Activated T-cell treated with anti-CD3 and anti-CD28 coated beads, Interleukin-2, amount 50 U/mL, for 72 hours (primary cell): ENCODE data around the gene SCARF2. TPM values are rescaled to one million over a fixed set of nuclear protein-coding genes. Genes with fewer than 3 reads are reported as not detected.
"Not testable (repeated sequence)": the region's sequence is repeated elsewhere in the genome, so short reads cannot be mapped to it uniquely, and the experiment has no call there.

ENCODE experiments used
- ATAC-seq, 2 donors: fragments of 150-1000 bp; cut with Tn5 transposase; replicated peaks in 1 of 2; 2 replicates each; pipeline ENCODE4 v1.10.0; 2021; ENCODE audit warnings: moderate library complexity in 2 of 2, mild to moderate bottlenecking in 1 of 2
- DNase-seq, 2 donors: peaks; one replicate each; pipeline ENCODE4 v3.0.0; 2021 to 2022; ENCODE audit warnings: mixed read lengths in 1 of 2
- H3K27ac Mint-ChIP-seq: one replicate; pipeline ENCODE4 v1.8.0; 2022; ENCODE audit warnings: mild to moderate bottlenecking, moderate library complexity, mixed read lengths
- H3K27me3 Mint-ChIP-seq: one replicate; pipeline ENCODE4 v1.8.0; 2022; ENCODE audit warnings: low read depth, mixed read lengths
- H3K36me3 Mint-ChIP-seq, 2 donors: one replicate each; pipeline ENCODE4 v1.8.0; 2022; ENCODE audit warnings: mixed read lengths in 2 of 2, mild to moderate bottlenecking in 1 of 2; ENCODE audit not compliant: insufficient read depth in 2 of 2
- H3K4me1 Mint-ChIP-seq: one replicate; pipeline ENCODE4 v1.8.0; 2022; ENCODE audit warnings: low read depth, mixed read lengths
- H3K4me3 Mint-ChIP-seq, 2 donors: one replicate each; pipeline ENCODE4 v1.8.0; 2022; ENCODE audit warnings: mild to moderate bottlenecking in 2 of 2, mixed read lengths in 2 of 2, moderate library complexity in 2 of 2
- H3K9me3 Mint-ChIP-seq, 2 donors: one replicate each; pipeline ENCODE4 v1.8.0; 2022; ENCODE audit warnings: mixed read lengths in 2 of 2
- total RNA-seq, 2 donors: library from RNA; stranded (reverse); gene quantifications; one replicate each; pipeline ENCODE4 v1.2.3, GENCODE V29; 2022

SCARF2 gene
- total RNA-seq, 2 donors from 2014 or later = 1.0 to 1.4 TPM

GRCh38 chr22:20391222-20391621, 46.4 kb downstream of the SCARF2 start:
- DNase-seq (no peak), ATAC-seq (no peak)
- no peak overlapping the region for H3K4me3 Mint-ChIP-seq
- no peaks in the 10 kb centered on the region for H3K36me3 Mint-ChIP-seq
- H3K4me1 Mint-ChIP-seq = peaks cover 15% of the 10 kb centered on the region
- peaks cover 1 to 2% of the 10 kb centered on the region in 2 donors for H3K9me3 Mint-ChIP-seq
- no peak overlapping the region for H3K27ac Mint-ChIP-seq
- no peaks in the 10 kb centered on the region for H3K27me3 Mint-ChIP-seq

GRCh38 chr22:20390394-20390907, 47.2 kb downstream of the SCARF2 start:
- peaks cover 1 to 2% of the 10 kb centered on the region in 2 donors for H3K9me3 Mint-ChIP-seq
- H3K27ac Mint-ChIP-seq = no peak overlapping the region
- H3K4me1 Mint-ChIP-seq = peaks cover 9% of the 10 kb centered on the region
- no peak for DNase-seq
- H3K36me3 Mint-ChIP-seq = no peaks in the 10 kb centered on the region
- no peak overlapping the region for H3K4me3 Mint-ChIP-seq
- ATAC-seq = no peak
- no peaks in the 10 kb centered on the region for H3K27me3 Mint-ChIP-seq

- no peaks in the 10 kb centered on the region for H3K4me1 Mint-ChIP-seq
- H3K36me3 Mint-ChIP-seq = no peaks in the 10 kb centered on the region
- H3K9me3 Mint-ChIP-seq = peaks cover 1 to 2% of the 10 kb centered on the region in 2 donors
- DNase-seq (no peak), ATAC-seq (no peak)
- H3K27ac Mint-ChIP-seq = no peak overlapping the region
- no peaks in the 10 kb centered on the region for H3K27me3 Mint-ChIP-seq
- H3K4me3 Mint-ChIP-seq = no peak overlapping the region
Measured at GRCh38 chr22:20389288-20389687, 48.3 kb downstream of the SCARF2 start.

GRCh38 chr22:20388200-20388599, 49.4 kb downstream of the SCARF2 start:
- Mint-ChIP-seq H3K4me1 (no peaks in the 10 kb centered on the region), H3K4me3 (no peak overlapping the region), H3K36me3 (no peaks in the 10 kb centered on the region), H3K27me3 (no peaks in the 10 kb centered on the region), H3K27ac (no peak overlapping the region), H3K9me3 (peaks cover 1 to 2% of the 10 kb centered on the region in 2 donors)
- DNase-seq = no peak
- no peak for ATAC-seq

- no peaks in the 10 kb centered on the region for H3K36me3 Mint-ChIP-seq
- no peak overlapping the region for H3K4me3 Mint-ChIP-seq
- H3K27me3 Mint-ChIP-seq = no peaks in the 10 kb centered on the region
- ATAC-seq = no peak
- DNase-seq = no peak
- peaks cover 1 to 2% of the 10 kb centered on the region in 2 donors for H3K9me3 Mint-ChIP-seq
- H3K27ac Mint-ChIP-seq = no peak overlapping the region
- H3K4me1 Mint-ChIP-seq = no peaks in the 10 kb centered on the region
Measured at GRCh38 chr22:20386972-20387371, 50.7 kb downstream of the SCARF2 start.

GRCh38 chr22:20386336-20386735, 51.3 kb downstream of the SCARF2 start:
- H3K9me3 Mint-ChIP-seq = peaks cover 1 to 2% of the 10 kb centered on the region in 2 donors
- H3K4me1 Mint-ChIP-seq = no peaks in the 10 kb centered on the region
- H3K27me3 Mint-ChIP-seq = no peaks in the 10 kb centered on the region
- H3K36me3 Mint-ChIP-seq = no peaks in the 10 kb centered on the region
- ATAC-seq (no peak), DNase-seq (no peak)
- no peak overlapping the region for H3K27ac Mint-ChIP-seq
- no peak overlapping the region for H3K4me3 Mint-ChIP-seq

GRCh38 chr22:20384865-20385264, 52.8 kb downstream of the SCARF2 start:
- Mint-ChIP-seq H3K27me3 (no peaks in the 10 kb centered on the region), H3K36me3 (no peaks in the 10 kb centered on the region), H3K4me3 (no peak overlapping the region), H3K4me1 (no peaks in the 10 kb centered on the region), H3K27ac (no peak overlapping the region), H3K9me3 (peaks cover 1 to 2% of the 10 kb centered on the region in 2 donors)
- no peak for DNase-seq
- no peak for ATAC-seq

GRCh38 chr22:20384171-20384570, 53.5 kb downstream of the SCARF2 start:
- Mint-ChIP-seq H3K4me1 (no peaks in the 10 kb centered on the region), H3K4me3 (no peak overlapping the region), H3K27ac (no peak overlapping the region), H3K9me3 (peaks cover 1 to 2% of the 10 kb centered on the region in 2 donors), H3K27me3 (no peaks in the 10 kb centered on the region), H3K36me3 (no peaks in the 10 kb centered on the region)
- DNase-seq (no peak), ATAC-seq (no peak)

- H3K27me3 Mint-ChIP-seq = no peaks in the 10 kb centered on the region
- DNase-seq = no peak
- no peaks in the 10 kb centered on the region for H3K4me1 Mint-ChIP-seq
- no peak overlapping the region for H3K4me3 Mint-ChIP-seq
- H3K27ac Mint-ChIP-seq = no peak overlapping the region
- H3K9me3 Mint-ChIP-seq = no peaks in the 10 kb centered on the region
- no peaks in the 10 kb centered on the region for H3K36me3 Mint-ChIP-seq
- no peak for ATAC-seq
Measured at GRCh38 chr22:20383538-20383937, 54.1 kb downstream of the SCARF2 start.

GRCh38 chr22:20380486-20380885, 57.1 kb downstream of the SCARF2 start:
- Mint-ChIP-seq H3K4me1 (no peaks in the 10 kb centered on the region), H3K4me3 (no peak overlapping the region), H3K27me3 (no peaks in the 10 kb centered on the region), H3K9me3 (no peaks in the 10 kb centered on the region), H3K36me3 (no peaks in the 10 kb centered on the region), H3K27ac (no peak overlapping the region)
- no peak for ATAC-seq
- no peak for DNase-seq

- DNase-seq, H3K27ac Mint-ChIP-seq, ATAC-seq, H3K27me3 Mint-ChIP-seq, H3K4me1 Mint-ChIP-seq, H3K9me3 Mint-ChIP-seq, H3K4me3 Mint-ChIP-seq, H3K36me3 Mint-ChIP-seq: not testable (repeated sequence)
Measured at GRCh38 chr22:20378684-20379083, 58.9 kb downstream of the SCARF2 start.

- Mint-ChIP-seq H3K27ac (no peak overlapping the region), H3K4me1 (no peaks in the 10 kb centered on the region), H3K27me3 (no peaks in the 10 kb centered on the region), H3K4me3 (no peak overlapping the region), H3K9me3 (no peaks in the 10 kb centered on the region), H3K36me3 (no peaks in the 10 kb centered on the region)
- no peak for DNase-seq
- ATAC-seq = no peak
Measured at GRCh38 chr22:20378110-20378509, 59.5 kb downstream of the SCARF2 start.

GRCh38 chr22:20376983-20377382, 60.6 kb downstream of the SCARF2 start:
- not testable (repeated sequence) for H3K4me3 Mint-ChIP-seq, H3K27ac Mint-ChIP-seq, ATAC-seq, H3K4me1 Mint-ChIP-seq, DNase-seq, H3K36me3 Mint-ChIP-seq, H3K9me3 Mint-ChIP-seq, H3K27me3 Mint-ChIP-seq

- DNase-seq, H3K27me3 Mint-ChIP-seq, H3K4me3 Mint-ChIP-seq, ATAC-seq, H3K36me3 Mint-ChIP-seq, H3K4me1 Mint-ChIP-seq, H3K27ac Mint-ChIP-seq, H3K9me3 Mint-ChIP-seq: not testable (repeated sequence)
Measured at GRCh38 chr22:20376281-20376680, 61.3 kb downstream of the SCARF2 start.
